HG02973 (cell line): Measurements from ENCODE around the gene PATL1.
"Not testable (repeated sequence)": the region's sequence is repeated elsewhere in the genome, so short reads cannot be mapped to it uniquely, and the experiment has no call there.

Experiments used
- ATAC-seq: cut with Tn5 transposase; IDR thresholded peaks from one replicate; pipeline ENCODE4 v1.9.1; 2021; ENCODE audit warnings: moderate library complexity; ENCODE audit not compliant: unreplicated experiment

PATL1 gene, protein sequence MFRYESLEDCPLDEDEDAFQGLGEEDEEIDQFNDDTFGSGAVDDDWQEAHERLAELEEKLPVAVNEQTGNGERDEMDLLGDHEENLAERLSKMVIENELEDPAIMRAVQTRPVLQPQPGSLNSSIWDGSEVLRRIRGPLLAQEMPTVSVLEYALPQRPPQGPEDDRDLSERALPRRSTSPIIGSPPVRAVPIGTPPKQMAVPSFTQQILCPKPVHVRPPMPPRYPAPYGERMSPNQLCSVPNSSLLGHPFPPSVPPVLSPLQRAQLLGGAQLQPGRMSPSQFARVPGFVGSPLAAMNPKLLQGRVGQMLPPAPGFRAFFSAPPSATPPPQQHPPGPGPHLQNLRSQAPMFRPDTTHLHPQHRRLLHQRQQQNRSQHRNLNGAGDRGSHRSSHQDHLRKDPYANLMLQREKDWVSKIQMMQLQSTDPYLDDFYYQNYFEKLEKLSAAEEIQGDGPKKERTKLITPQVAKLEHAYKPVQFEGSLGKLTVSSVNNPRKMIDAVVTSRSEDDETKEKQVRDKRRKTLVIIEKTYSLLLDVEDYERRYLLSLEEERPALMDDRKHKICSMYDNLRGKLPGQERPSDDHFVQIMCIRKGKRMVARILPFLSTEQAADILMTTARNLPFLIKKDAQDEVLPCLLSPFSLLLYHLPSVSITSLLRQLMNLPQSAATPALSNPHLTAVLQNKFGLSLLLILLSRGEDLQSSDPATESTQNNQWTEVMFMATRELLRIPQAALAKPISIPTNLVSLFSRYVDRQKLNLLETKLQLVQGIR

DNA sequence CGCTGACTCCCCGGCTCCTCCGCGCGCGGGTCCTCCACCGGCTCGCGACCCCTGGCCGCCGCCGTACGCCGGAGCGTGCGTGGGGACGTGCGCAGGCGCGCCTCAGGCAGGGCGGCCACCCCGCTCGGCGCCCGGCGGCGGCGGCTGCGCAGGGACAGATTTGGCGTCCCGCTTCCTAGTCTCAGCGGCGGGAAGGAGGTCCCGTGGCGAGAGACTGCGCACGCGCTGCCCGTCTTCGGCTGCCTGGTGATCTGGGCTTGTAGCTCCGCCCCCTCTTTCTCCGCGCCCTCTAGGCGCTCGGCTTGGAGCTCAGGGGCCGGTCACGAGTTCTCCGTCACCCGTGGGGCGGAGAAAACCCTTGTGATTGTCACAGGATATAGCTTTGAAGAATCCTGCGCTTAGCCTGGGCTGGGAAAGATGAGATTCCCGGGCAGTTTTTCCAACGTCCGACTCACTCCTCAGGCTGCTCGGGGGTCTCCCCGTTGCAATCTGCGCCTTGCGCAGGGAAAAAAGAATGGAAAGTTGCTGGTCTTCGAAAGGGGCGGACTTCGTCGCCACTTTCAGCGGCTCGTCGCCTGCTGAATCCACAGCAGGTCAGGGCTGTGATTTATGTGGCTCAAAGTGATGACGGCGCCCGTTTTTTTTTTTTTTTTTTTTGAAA is at the start of gene PATL1:
Gene PATL1, minus strand, starts transcription at position 88 of the 661 bp plus-strand sequence. CDS start 142 bp downstream, outside the sequence.
- ATAC-seq: peak; percentile 92

DNA sequence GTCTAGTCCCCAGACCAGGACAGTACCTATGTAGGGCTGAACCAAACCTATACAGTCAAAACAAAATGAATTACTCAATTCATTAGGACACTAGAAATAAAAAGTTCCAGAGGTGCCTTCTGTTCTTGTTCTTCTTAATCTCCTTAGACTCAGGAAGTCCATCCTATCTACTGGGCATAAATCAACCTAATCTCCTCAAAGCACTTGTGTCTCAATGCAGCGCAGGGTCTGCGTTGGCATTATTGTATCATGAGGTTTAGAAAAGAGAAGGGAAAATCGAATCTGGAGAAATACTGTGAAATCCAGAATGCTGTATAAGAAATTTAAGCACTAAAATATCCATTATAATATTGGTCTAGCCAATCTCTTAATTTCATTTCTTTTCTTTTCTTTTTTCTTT is 47.2 kb upstream of the PATL1 start:
- no peak for ATAC-seq

DNA sequence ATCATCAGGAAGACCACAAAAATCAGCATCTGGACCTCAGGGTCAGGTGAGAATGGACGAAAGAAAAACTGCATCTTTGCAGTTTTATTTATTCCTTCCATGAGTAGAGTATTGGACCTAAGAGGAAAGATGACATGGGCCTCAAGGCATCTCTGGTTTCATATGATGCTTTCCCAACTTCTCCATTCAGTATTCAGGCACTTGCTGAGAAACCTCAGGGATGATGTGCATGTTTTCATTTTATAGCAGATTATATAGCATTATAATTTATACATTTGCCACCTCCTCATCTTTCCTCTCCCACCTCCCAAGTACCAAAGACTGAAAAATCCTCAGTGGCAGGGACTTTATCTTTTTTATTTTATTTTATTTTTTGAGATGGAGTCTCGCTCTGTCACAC is 44.9 kb upstream of the PATL1 start, which contains the start of gene OR10V1:
Gene OR10V1, minus strand, starts transcription at position 101 of the 400 bp plus-strand sequence. Its CDS starts 0 bp downstream, at position 101.
- ATAC-seq: no peak

DNA sequence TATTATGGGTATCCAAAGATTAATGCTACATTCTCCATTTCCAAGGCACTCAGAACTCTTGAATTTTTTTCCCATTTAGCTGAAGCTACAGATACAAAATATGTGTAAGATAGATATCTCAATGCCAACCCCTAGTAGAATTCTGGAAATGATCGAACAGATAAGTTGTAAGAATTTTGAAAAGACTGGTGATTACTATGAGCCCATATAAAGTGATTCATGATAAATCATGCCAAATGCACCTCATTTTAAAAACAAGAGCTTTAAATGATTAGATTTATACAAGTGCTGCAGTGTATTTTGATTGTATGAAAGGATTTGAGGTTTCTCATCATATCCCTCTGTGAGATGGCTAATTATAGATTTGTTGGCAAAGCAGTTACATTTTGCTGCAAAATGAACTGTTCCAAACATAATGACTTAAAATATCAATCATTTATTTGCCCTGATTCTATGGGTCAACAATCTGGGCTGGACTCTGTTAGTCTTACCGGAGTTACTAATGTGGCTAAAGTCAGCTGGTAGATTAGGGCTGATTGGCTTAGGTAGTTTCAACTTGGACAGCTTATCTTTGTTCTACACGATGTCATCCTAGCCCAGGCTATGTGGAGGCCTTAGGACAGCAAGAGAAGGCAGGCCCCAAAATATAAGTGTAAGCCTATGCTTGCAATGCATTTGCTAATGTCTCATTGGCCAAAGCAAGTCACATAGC is 41.5 kb upstream of the PATL1 start:
- no peak for ATAC-seq

DNA sequence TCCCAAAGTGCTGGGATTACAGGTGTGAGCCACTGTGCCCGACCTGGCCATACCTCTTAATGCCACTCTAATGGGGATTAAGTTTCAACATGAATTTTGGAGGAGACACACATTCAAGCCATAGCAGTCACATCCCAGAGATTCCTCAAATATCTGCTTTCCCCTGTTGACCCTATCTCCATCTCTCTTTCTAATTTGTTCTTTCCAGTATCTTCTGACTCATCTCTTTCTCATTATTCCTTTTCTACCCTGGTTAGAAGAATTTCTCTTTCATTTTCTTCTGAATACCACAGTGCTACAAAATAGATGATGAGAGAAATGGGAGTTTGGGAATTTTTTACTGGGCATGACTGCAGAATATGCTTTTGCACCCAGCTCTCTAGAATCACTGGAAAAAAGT is 39.7 kb upstream of the PATL1 start:
- ATAC-seq: no peak

DNA sequence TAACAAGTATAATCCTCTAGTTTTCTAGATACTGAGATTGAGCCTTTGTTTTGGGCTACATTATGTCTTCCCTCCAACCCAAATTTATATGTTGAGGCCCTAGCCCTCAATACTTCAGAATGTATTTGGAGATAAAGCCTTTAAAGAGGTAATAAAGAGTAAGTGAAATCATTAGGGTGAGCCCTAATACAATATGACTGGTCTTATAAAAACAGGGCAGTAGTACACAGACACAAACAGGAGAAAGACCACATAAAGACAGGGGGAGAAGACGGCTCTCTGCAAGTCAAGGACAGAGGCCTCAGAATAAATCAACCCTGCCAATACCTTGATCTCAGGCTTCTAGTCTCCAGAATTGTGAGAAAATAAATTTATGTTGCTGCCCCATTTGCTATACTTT is 38.5 kb upstream of the PATL1 start:
- no peak for ATAC-seq

DNA sequence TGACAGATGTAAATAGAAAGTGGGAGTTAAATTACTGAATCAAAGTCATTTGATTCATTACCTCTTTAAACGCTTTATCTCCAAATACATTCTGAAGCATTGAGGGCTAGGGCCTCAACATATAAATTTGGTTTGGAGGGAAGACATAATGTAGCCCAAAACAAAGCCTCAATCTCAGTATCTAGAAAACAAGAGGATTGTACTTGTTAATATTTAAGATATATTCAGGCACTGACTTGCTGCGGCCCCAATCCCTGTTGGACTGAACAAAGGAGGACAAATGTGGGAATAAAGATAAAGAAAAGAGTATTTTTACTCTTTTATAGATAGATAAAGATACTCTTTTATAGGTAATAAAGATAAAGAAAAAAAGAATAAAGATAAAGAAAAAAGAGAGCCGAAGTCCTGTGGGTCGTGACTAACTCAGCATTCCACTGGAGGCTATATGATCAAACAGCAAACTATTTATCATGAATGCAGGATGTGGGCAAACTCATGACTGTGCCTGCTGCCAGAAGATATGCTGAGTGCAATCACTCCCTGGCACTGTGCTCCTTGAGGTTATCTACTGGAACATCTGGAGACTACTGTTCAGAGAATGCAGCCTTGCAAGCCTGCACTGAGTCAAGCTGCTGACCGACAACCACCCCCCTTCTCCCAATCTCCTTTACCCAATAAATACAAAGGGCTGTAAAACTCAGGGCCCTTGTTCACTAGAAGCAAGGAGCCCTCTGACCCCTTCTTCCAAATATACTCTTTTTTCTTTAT is 37.9 kb upstream of the PATL1 start:
- no peak for ATAC-seq

DNA sequence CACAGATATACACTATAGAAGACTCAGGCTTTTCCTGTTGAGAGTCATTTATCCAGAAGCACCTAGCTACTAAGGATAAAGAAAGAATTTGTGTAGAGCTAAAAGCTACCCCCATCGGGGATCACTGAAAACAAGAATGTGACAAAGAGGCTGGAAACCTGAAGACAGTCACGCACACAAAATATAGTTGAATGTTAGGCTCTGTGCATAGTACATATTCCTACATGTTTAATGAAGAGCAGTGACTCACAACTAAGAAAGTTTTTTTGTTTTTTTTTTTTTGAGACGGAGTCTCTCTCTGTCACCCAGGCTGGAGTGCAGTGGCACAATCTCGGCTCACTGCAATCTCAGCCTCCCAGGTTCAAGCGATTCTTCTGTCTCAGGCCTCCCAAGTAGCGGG is 36.5 kb upstream of the PATL1 start:
- ATAC-seq: no peak

DNA sequence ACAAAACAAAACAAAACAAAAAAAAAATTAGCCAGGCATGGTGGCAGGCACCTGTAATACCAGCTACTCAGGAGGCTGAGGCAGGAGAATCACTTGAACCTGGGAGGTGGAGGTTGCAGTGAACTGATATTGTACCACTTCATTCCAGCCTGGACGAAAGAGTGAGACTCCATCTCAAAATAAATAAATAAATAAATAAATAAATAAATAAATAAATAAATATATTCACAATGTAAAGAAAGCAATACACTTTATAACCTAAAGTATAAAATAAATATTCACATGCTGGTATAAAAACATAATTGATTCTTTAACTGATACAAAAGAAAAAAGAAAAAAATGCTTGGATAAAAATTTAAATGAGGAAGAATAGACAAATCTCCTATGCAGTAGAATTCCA is 34.7 kb upstream of the PATL1 start:
- ATAC-seq: not testable (repeated sequence)

DNA sequence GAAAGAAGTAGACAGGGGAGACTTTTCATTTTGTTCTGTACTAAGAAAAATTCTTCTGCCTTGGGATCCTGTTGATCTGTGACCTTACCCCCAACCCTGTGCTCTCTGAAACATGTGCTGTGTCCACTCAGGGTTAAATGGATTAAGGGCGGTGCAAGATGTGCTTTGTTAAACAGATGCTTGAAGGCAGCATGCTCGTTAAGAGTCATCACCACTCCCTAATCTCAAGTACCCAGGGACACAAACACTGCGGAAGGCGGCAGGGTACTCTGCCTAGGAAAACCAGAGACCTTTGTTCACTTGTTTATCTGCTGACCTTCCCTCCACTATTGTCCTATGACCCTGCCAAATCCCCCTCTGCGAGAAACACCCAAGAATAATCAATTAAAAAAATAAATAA is 31.3 kb upstream of the PATL1 start:
- not testable (repeated sequence) for ATAC-seq

DNA sequence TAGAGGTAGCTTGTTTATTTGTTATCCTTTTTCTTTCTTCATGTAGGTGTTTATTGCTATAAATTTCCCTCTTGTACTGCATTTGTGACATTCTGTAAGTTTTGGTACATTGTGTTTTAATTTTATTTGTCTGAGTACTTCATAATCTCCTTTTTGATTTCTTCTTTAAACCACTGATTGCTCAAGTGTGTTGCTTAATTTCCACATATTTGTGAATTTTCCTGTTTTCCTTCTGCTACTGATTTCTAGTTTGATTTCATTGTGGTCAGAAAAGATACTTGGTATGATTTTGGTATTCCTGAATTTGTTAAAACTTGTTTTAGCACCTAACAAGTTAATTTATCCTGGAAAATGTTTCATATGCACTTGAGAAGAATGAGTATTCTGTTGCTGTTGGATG is 29.7 kb upstream of the PATL1 start:
- no peak for ATAC-seq

DNA sequence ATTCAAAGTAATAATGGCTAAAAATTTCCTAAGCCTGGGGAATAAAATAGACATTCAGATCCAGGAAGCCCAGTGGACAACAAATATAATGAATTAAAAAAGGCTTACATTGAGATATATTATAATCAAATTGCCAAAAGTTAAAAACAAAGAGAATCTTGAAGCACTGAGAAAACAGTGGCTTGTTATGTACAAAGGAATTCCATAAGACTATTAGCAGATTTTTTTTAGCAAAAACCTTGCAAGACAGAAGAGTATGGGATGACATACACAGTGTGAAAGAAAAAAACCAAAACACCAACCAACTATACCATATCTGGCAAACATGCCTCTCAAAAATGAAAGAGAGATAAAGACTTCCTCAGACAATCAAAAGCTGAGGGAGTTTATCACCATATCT is 24.1 kb upstream of the PATL1 start:
- no peak for ATAC-seq

DNA sequence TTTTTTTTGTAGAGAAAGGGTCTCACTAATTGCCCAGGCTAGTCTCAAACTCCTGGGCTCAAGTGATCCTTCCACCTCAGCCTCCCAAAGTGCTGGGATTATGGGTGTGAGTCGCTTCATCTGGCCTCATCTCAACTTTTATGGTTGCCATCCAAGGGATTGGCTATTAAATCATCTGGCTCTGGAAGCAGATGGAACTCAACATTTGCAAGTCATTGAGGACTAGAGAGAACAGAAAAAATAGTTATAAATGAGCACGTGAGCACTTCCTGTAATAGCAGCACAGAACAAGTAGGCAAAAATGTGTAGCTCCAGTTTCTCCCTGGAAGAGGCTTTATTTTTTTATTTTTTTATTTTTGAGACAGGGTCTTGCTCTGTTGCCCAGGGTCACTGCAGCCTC is 22.3 kb upstream of the PATL1 start:
- ATAC-seq: no peak

DNA sequence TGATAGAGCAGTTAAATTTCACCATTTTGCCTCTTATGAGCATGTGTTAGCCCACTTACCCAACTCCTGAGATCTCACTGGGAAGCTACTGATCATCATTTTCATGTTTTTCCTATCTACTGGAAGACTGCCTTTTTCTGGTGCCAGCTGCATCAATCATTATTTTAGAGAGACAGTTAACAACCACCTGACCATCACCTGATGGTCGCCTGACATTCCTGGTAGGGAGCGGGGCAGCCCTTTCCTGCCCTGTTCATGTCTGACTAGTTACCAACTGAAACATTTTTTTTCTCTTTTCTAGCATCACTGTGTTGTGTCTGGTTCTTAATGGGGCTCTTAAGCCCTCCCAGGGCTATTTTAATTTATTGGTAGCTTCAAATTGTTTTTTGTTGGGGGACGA is 20.2 kb upstream of the PATL1 start:
- no peak for ATAC-seq

DNA sequence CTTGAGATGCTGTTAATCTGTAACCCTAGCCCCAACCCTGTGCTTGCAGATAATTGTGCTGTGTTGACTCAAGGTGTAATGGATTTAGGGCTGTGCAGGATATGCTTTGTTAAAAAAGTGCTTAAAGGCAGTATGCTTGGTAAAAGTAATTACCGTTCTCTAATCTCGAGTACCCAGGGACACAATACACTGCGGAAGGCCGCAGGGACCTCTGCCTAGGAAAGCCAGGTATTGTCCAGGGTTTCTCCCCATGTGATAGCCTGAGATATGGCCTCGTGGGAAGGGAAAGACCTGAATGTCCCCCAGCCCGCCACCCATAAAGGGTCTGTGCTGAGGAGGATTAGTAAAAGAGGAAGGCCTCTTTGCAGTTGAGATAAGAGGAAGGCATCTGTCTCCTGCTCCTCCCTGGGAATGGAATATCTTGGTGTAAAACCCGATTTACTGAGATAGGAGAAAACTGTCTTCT is 12.5 kb upstream of the PATL1 start:
- ATAC-seq: not testable (repeated sequence)

DNA sequence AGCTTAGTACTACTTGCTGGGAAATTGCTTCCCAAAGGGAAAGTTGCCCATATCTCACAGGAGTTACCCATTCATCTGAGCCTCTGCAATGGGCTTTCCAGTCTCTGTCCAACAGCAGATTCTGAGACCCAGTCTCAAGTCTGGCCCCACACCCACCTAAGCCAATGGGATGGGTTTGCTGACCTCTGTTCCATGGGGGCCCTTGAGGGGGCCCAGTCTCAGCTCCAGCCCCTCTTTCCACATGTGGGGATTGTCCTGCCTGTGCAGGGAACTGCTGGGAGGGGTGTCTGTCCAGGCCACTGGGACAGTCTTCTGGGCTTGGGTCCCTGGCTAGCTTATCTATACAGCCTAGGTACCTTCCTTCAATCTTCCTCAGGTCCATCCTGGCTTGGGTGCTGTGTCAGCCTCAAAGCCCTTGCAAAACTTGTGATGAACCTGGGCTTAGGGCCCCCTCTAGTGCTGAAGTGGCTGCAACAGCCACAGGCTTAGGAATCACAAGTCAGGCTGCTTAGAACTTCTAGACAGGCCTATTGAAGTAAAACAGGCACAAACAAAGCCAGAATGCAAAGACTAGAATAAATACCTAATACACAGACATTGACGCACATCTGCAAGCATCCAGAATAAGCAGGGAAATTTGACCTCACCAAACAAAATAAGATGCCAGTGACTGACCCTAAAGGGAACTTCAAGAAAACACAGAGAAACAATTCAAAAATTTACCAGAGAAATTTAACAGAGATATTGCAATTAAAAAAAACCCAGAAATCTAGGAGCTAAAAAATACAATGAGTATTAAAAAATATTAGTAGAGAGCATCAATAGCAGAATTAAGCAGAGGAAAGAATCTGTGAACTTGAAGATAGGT is 11.7 kb upstream of the PATL1 start:
- ATAC-seq: peak; percentile 78

DNA sequence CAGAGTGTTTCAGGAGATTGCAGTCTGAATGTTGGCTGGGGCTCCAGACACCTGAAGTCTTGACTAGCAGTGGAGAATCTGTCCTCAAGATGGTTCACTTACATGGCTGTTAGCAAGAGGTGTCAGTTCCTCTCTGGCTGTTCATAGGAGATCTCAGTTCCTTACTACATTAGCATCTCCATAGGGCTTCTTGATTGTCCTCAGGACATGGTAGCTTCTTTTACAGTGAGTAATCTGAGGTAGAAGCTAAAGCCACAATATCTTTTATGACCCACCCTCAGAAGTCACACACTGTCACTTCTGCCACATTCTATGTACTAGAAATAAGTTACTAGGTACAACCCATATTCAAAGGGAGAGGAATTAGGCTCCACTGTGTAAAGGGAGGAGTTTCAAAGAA is 10.5 kb upstream of the PATL1 start:
- no peak for ATAC-seq

DNA sequence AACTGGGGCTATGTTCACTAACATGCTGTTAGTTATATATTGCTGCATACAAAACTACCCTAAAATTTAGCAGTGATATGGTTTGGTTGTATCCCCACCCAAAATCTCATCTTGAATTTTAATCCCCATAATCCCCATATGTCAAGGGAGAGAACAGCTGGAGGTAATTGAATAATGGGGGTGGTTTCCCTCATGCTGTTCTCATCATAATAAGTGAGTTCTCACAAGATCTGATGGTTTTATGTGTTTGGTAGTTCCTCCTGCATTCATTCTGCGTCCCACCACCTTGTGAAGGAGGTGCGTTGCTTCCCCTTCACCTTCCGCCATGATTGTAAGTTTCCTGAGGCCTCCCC is 10.0 kb upstream of the PATL1 start:
- no peak for ATAC-seq

DNA sequence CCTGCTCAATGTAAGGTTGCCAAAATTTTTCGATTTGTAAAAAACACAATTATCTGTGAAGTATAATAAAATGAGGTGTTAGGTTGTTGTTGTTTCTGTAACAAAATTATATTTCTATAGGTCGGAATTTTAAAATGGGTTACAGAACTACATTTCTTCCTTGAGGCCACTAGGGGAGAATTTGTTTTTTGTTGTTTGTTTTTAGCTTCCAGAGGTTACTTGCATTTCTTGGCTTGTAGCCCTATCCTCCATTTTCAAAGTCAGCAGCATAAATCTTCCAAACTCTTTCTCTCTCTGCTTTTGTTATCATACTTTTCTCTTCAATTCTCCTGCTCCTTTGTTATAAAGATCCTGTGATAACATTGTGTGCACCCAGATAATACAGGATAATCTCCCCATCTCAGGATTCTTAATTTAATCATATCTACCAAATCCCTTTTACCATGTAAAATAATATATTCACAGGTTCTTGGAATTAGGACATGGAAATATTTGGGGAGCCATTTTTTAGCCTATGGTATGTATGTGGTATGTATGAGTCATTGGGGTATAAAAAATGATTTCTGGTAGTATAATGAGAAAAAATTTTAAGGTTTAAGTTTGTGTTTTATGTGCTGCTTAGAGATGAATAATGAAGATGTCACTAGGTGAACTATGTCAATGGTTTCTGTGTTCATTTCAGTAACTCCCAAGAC is 9.4 kb upstream of the PATL1 start:
- ATAC-seq: no peak
